ENCODE results near the gene POMGNT2.
A peak's percentile ranks its signal among the peaks of the same experiment; 100 is the strongest.
"Not testable (repeated sequence)": the region's sequence is repeated elsewhere in the genome, so short reads cannot be mapped to it uniquely, and the experiment has no call there.

The POMGNT2 gene

GRCh38 chr3:43075904-43076661, 29.8 kb downstream of the POMGNT2 start:
- TF ChIP-seq POLR2A (IDR thresholded peaks at IDR 0.05; ENCODE audit: low read length), result no peak
- no peak for TF ChIP-seq GATA1 (IDR thresholded peaks at IDR 0.05; ENCODE audit: low read depth, low read length)
- DNase-seq, result no peak

- no peak for DNase-seq
- TF ChIP-seq POLR2A (IDR thresholded peaks at IDR 0.05; ENCODE audit: low read length), result no peak
- no peak for TF ChIP-seq GATA1 (IDR thresholded peaks at IDR 0.05; ENCODE audit: low read depth, low read length)
Observed at GRCh38 chr3:43074901-43075689, 30.8 kb downstream of the POMGNT2 start.

- no peak for DNase-seq
- TF ChIP-seq GATA1 (IDR thresholded peaks at IDR 0.05; ENCODE audit: low read depth, low read length) (no peak), POLR2A (IDR thresholded peaks at IDR 0.05; ENCODE audit: low read length) (no peak)
Observed at GRCh38 chr3:43074482-43074881, 31.4 kb downstream of the POMGNT2 start.

GRCh38 chr3:43073836-43074220, 32.1 kb downstream of the POMGNT2 start:
- DNase-seq, result no peak
- TF ChIP-seq GATA1 (IDR thresholded peaks at IDR 0.05; ENCODE audit: low read depth, low read length), result no peak
- TF ChIP-seq POLR2A (IDR thresholded peaks at IDR 0.05; ENCODE audit: low read length), result no peak

GRCh38 chr3:43073116-43073835, 32.6 kb downstream of the POMGNT2 start:
- TF ChIP-seq POLR2A (IDR thresholded peaks at IDR 0.05; ENCODE audit: low read length) (no peak), GATA1 (IDR thresholded peaks at IDR 0.05; ENCODE audit: low read depth, low read length) (no peak)

GRCh38 chr3:43072361-43072760, 33.5 kb downstream of the POMGNT2 start:
- no peak for DNase-seq
- no peak for TF ChIP-seq GATA1 (IDR thresholded peaks at IDR 0.05; ENCODE audit: low read depth, low read length)

More at GRCh38 chr3:43073116-43073835, 32.6 kb downstream of the POMGNT2 start:
- no peak for DNase-seq

GRCh38 chr3:43071313-43071893, 34.5 kb downstream of the POMGNT2 start:
- no peak for TF ChIP-seq GATA1 (IDR thresholded peaks at IDR 0.05; ENCODE audit: low read depth, low read length)
- TF ChIP-seq POLR2A (IDR thresholded peaks at IDR 0.05; ENCODE audit: low read length), result no peak
- peak; percentile 12 to 44 for DNase-seq

GRCh38 chr3:43070670-43071069, 35.2 kb downstream of the POMGNT2 start:
- not testable (repeated sequence) for DNase-seq

- TF ChIP-seq POLR2A (IDR thresholded peaks at IDR 0.05; ENCODE audit: low read length), result no peak
- no peak for TF ChIP-seq GATA1 (IDR thresholded peaks at IDR 0.05; ENCODE audit: low read depth, low read length)
- DNase-seq, result no peak
Observed at GRCh38 chr3:43063114-43063513, 42.8 kb downstream of the POMGNT2 start.

- DNase-seq, result no peak
- TF ChIP-seq GATA1 (IDR thresholded peaks at IDR 0.05; ENCODE audit: low read depth, low read length) (no peak), POLR2A (IDR thresholded peaks at IDR 0.05; ENCODE audit: low read length) (no peak)
Observed at GRCh38 chr3:43062564-43063040, 43.3 kb downstream of the POMGNT2 start.

- peak in 1 of 2 experiments; percentile 21 for DNase-seq
- no peak for TF ChIP-seq POLR2A (IDR thresholded peaks at IDR 0.05; ENCODE audit: low read length)
- no peak for TF ChIP-seq GATA1 (IDR thresholded peaks at IDR 0.05; ENCODE audit: low read depth, low read length)
Observed at GRCh38 chr3:43062040-43062563, 43.8 kb downstream of the POMGNT2 start.

- no peak for DNase-seq
- TF ChIP-seq GATA1 (IDR thresholded peaks at IDR 0.05; ENCODE audit: low read depth, low read length) (no peak), POLR2A (IDR thresholded peaks at IDR 0.05; ENCODE audit: low read length) (no peak)
Observed at GRCh38 chr3:43061101-43061895, 44.6 kb downstream of the POMGNT2 start.

GRCh38 chr3:43059456-43059855, 46.4 kb downstream of the POMGNT2 start:
- TF ChIP-seq POLR2A (IDR thresholded peaks at IDR 0.05; ENCODE audit: low read length) (no peak), GATA1 (IDR thresholded peaks at IDR 0.05; ENCODE audit: low read depth, low read length) (no peak)
- no peak for DNase-seq

Data from erythroblast (primary cell).